ENCODE data around the gene C2orf72.

GRCh38 chr2:231029563-231029962, 7.8 kb upstream of the C2orf72 start:
- TF ChIP-seq CTCF (IDR thresholded peaks at IDR 0.05; ENCODE audit: insufficient read depth, low read depth, low read length), result no peak
- no peak for TF ChIP-seq EZH2 (IDR thresholded peaks at IDR 0.05; ENCODE audit: insufficient read depth, low read length)

All from astrocyte (in vitro differentiated cells and primary cell).